Nephron (organoid): ENCODE measurements around the gene ADORA2A.

Experiments used
- H3K27ac Mint-ChIP-seq, 3 experiments: 2 replicates each; pipeline ENCODE4 v1.8.0; 2020; ENCODE audit warnings: mixed read lengths in 3 of 3, mild to moderate bottlenecking in 2 of 3, moderate library complexity in 1 of 3
- H3K27me3 Mint-ChIP-seq: 2 replicates; pipeline ENCODE4 v1.8.0; 2021; ENCODE audit warnings: low read depth, mild to moderate bottlenecking, moderate library complexity, mixed read lengths
- H3K36me3 Mint-ChIP-seq: 2 replicates; pipeline ENCODE4 v1.8.0; 2020; ENCODE audit warnings: low read depth, mixed read lengths
- H3K4me1 Mint-ChIP-seq: 2 replicates; pipeline ENCODE4 v1.8.0; 2020; ENCODE audit warnings: mixed read lengths
- H3K4me3 Mint-ChIP-seq, 3 experiments: 2 replicates each; pipeline ENCODE4 v1.8.0; 2020; ENCODE audit warnings: mild to moderate bottlenecking in 3 of 3, mixed read lengths in 3 of 3, moderate library complexity in 2 of 3
- H3K9me3 Mint-ChIP-seq: 2 replicates; pipeline ENCODE4 v1.8.0; 2020; ENCODE audit warnings: mixed read lengths
- CTCF ChIP-seq, 3 experiments: fragments of 200-600 bp; sonication (generic); IDR thresholded peaks; one replicate each; pipeline ENCODE4 v1.5.0; 2021; ENCODE audit warnings: antibody characterized with exemption in 3 of 3; ENCODE audit not compliant: unreplicated experiment in 3 of 3

Gene ADORA2A

GRCh38 chr22:24413736-24414385, 13.5 kb upstream of the ADORA2A start:
- H3K4me3 Mint-ChIP-seq, result no peak overlapping the region
- TF ChIP-seq CTCF (IDR thresholded peaks at IDR 0.05; ENCODE audit: unreplicated experiment in 3 of 3), result no peak
- H3K4me1 Mint-ChIP-seq, result no peaks in the 10 kb centered on the region

GRCh38 chr22:24414523-24414922, 12.9 kb upstream of the ADORA2A start:
- TF ChIP-seq CTCF (IDR thresholded peaks at IDR 0.05; ENCODE audit: unreplicated experiment in 3 of 3), result no peak
- Mint-ChIP-seq H3K9me3 (no peaks in the 10 kb centered on the region), H3K4me3 (no peak overlapping the region), H3K27ac (no peak overlapping the region), H3K36me3 (peaks cover 29% of the 10 kb centered on the region), H3K4me1 (no peaks in the 10 kb centered on the region), H3K27me3 (no peaks in the 10 kb centered on the region)

More at GRCh38 chr22:24413736-24414385, 13.5 kb upstream of the ADORA2A start:
- no peaks in the 10 kb centered on the region for H3K27me3 Mint-ChIP-seq
- peak overlapping the region in 1 of 3 experiments; percentile 85 for H3K27ac Mint-ChIP-seq
- no peaks in the 10 kb centered on the region for H3K9me3 Mint-ChIP-seq
- peaks cover 29% of the 10 kb centered on the region for H3K36me3 Mint-ChIP-seq

GRCh38 chr22:24414984-24415945, 12.1 kb upstream of the ADORA2A start:
- no peak overlapping the region for H3K27ac Mint-ChIP-seq
- H3K4me1 Mint-ChIP-seq, result no peaks in the 10 kb centered on the region
- H3K4me3 Mint-ChIP-seq, result no peak overlapping the region
- TF ChIP-seq CTCF (IDR thresholded peaks at IDR 0.05; ENCODE audit: unreplicated experiment in 3 of 3), result no peak
- no peaks in the 10 kb centered on the region for H3K27me3 Mint-ChIP-seq
- peaks cover 27% of the 10 kb centered on the region for H3K36me3 Mint-ChIP-seq
- H3K9me3 Mint-ChIP-seq, result no peaks in the 10 kb centered on the region

GRCh38 chr22:24416095-24416494, 11.3 kb upstream of the ADORA2A start:
- Mint-ChIP-seq H3K4me1 (no peaks in the 10 kb centered on the region), H3K9me3 (no peaks in the 10 kb centered on the region), H3K4me3 (no peak overlapping the region), H3K36me3 (peaks cover 25% of the 10 kb centered on the region), H3K27ac (no peak overlapping the region), H3K27me3 (no peaks in the 10 kb centered on the region)
- TF ChIP-seq CTCF (IDR thresholded peaks at IDR 0.05; ENCODE audit: unreplicated experiment in 3 of 3), result no peak

GRCh38 chr22:24416611-24417010, 10.8 kb upstream of the ADORA2A start:
- Mint-ChIP-seq H3K27me3 (no peaks in the 10 kb centered on the region), H3K9me3 (no peaks in the 10 kb centered on the region), H3K4me3 (no peak overlapping the region), H3K36me3 (peaks cover 21% of the 10 kb centered on the region), H3K4me1 (no peaks in the 10 kb centered on the region), H3K27ac (no peak overlapping the region)
- TF ChIP-seq CTCF (IDR thresholded peaks at IDR 0.05; ENCODE audit: unreplicated experiment in 3 of 3), result no peak
